GM13976 (cell line): ENCODE results near the gene ASXL1.

Experiments used
- DNase-seq: peaks from one replicate; pipeline ENCODE4 v3.0.0; 2012; ENCODE audit warnings: low spot score
- CTCF ChIP-seq: IDR thresholded peaks from 2 replicates; pipeline ENCODE4 v1.5.1; 2012; ENCODE audit warnings: borderline replicate concordance, mild to moderate bottlenecking; ENCODE audit not compliant: insufficient read depth; ENCODE audit errors: extremely low read depth, missing control alignments, control extremely low read depth
- in situ Hi-C: fragments of 300-500 bp; cut with MboI; formaldehyde crosslinking; loops from one replicate; pipeline ENCODE4 v1.12.0; 2022; ENCODE audit warnings: low sequenced_read_pairs, mixed read lengths, inconsistent platforms; ENCODE audit not compliant: unreplicated experiment

The ASXL1 gene

GRCh38 chr20:32385541-32385940 is 27.4 kb downstream of the ASXL1 start:
- no peak for TF ChIP-seq CTCF
- in situ Hi-C loops: no loop called here
- no peak for DNase-seq

GRCh38 chr20:32386091-32386490 is 28.0 kb downstream of the ASXL1 start:
- in situ Hi-C loops: no loop called here
- TF ChIP-seq CTCF: no peak
- DNase-seq: no peak

DNA sequence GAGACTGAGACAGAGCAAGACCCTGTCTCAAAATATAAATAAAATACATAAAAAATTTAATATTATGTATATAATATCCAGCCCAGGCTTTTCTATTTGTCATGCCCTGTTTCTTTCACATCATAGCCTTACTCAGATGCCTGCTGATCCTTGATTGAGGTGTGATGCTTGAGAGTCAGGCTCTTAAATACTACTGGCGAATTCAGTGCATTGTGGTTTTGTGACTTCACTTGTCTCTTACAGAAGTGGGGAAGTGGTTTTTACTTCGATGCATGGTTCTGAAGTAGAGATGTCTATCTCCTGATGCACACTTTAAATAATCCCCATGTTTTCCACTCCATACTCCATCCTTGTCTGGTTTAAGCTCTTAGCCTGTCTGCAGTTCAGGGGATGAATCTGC is 29.1 kb downstream of the ASXL1 start:
- in situ Hi-C loops: no loop called here
- TF ChIP-seq CTCF: no peak
- DNase-seq: peak; percentile 43

DNA sequence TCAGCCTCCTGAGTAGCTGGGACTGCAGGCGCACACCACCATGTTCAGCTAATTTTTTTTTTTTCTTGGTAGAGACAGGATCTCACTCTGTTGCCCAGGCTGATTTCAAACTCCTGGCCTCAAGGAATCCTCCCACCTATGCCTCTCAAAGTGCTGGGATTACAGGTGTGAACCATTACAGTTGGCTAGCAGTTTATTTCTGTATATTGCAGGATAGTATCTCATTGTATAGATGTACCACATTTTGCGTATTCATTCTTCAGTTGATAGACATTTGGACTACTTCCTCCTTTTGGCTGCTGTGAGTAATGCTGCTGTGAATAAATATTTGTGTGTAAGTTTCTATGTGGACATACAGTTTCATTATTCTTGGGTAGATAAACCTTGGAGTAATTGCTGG is 32.9 kb downstream of the ASXL1 start:
- DNase-seq: no peak
- in situ Hi-C loops: no loop called here
- no peak for TF ChIP-seq CTCF

GRCh38 chr20:32395066-32395465 is 36.9 kb downstream of the ASXL1 start:
- TF ChIP-seq CTCF: no peak
- DNase-seq: no peak
- in situ Hi-C loops: no loop called here

DNA sequence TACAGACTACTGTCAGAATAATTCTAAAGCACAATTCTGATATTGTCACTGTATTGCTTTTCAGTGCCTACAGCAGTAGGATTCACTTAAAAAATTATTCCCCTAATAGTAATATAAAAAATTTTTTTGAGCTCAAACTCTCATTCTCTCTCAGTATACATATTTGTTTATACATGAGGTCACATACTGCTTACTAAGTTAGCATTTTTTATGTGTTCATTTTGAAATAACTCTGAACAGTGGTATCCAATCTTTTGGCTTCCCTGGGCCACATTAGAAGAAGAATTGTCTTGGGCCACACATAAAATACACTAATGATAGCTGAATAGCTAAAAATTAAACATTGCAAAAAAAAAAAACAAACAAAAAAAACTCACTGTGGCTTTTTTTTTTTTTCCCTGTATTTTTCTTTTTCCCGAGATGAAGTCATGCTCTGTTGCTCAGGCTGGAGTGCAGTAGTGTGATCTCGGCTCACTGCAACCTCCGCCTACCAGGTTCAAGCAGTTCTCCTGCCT is 38.6 kb downstream of the ASXL1 start:
- in situ Hi-C loops: no loop called here
- no peak for TF ChIP-seq CTCF
- no peak for DNase-seq

GRCh38 chr20:32397567-32398084 is 39.5 kb downstream of the ASXL1 start:
- no peak for DNase-seq
- in situ Hi-C loops: no loop called here
- no peak for TF ChIP-seq CTCF
